WERI-Rb-1 (cell line): Measurements from ENCODE around the gene PTPN13.

Experiments used
- DNase-seq: peaks from one replicate; pipeline ENCODE4 v3.0.0-alpha.2; 2020
- H3K27ac ChIP-seq: fragments of 250-450 bp; sonication (Bioruptor Pico); 2 replicates; pipeline ENCODE4 v1.5.1; 2020; ENCODE audit warnings: mild to moderate bottlenecking, moderate library complexity
- H3K27me3 ChIP-seq: fragments of 250-450 bp; sonication (Bioruptor Pico); 2 replicates; pipeline ENCODE4 v1.5.1; 2021; ENCODE audit warnings: mild to moderate bottlenecking, low read depth, moderate library complexity; ENCODE audit not compliant: insufficient read depth, severe bottlenecking
- H3K36me3 ChIP-seq: fragments of 250-450 bp; sonication (Bioruptor Pico); 2 replicates; pipeline ENCODE4 v1.5.1; 2020; ENCODE audit warnings: mild to moderate bottlenecking, moderate library complexity
- H3K4me3 ChIP-seq: 2 replicates; pipeline ENCODE4 v1.5.1; 2011; ENCODE audit warnings: low read depth, mild to moderate bottlenecking, control low read depth, low read length
- H3K9me3 ChIP-seq: fragments of 250-450 bp; sonication (Bioruptor Pico); 2 replicates; pipeline ENCODE4 v1.5.1; 2021; ENCODE audit warnings: mild to moderate bottlenecking, moderate library complexity; ENCODE audit not compliant: severe bottlenecking
- TF ChIP-seq, protein P1 (sequence below): IDR thresholded peaks from 2 replicates; pipeline ENCODE4 v1.5.1; 2011; ENCODE audit warnings: low read depth, mild to moderate bottlenecking, control low read depth, inconsistent platforms, low read length

The PTPN13 gene

DNA sequence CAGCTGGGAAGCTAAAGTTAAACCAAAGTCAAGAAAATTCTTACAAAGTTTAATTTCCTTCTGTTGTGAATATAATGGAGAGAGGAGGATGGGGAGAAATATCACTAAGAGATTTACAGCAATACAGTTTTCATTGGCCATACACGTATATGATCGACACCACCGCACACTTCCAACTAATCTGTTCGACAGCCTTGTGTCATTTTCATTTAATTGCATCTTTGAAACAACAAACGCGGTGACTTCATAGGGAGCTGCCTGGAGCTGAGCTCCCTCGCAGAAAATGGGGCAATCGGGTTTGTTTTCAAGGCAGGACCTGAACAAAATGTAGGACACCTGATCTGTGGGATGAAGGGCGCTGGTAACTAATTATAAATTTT is 1.3 kb downstream of the PTPN13 start:
- H3K4me3 ChIP-seq: peak overlapping the region; percentile 83
- TF ChIP-seq, protein P1, sequence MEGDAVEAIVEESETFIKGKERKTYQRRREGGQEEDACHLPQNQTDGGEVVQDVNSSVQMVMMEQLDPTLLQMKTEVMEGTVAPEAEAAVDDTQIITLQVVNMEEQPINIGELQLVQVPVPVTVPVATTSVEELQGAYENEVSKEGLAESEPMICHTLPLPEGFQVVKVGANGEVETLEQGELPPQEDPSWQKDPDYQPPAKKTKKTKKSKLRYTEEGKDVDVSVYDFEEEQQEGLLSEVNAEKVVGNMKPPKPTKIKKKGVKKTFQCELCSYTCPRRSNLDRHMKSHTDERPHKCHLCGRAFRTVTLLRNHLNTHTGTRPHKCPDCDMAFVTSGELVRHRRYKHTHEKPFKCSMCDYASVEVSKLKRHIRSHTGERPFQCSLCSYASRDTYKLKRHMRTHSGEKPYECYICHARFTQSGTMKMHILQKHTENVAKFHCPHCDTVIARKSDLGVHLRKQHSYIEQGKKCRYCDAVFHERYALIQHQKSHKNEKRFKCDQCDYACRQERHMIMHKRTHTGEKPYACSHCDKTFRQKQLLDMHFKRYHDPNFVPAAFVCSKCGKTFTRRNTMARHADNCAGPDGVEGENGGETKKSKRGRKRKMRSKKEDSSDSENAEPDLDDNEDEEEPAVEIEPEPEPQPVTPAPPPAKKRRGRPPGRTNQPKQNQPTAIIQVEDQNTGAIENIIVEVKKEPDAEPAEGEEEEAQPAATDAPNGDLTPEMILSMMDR: no peak
- H3K27ac ChIP-seq: peak overlapping the region; percentile 76

GRCh38 chr4:86596807-86597206 is 2.7 kb downstream of the PTPN13 start:
- no peak for DNase-seq
- no peaks in the 10 kb centered on the region for H3K9me3 ChIP-seq
- peak overlapping the region; percentile 83 for H3K4me3 ChIP-seq
- TF ChIP-seq, protein P1: no peak
- H3K36me3 ChIP-seq: no peaks in the 10 kb centered on the region
- no peak overlapping the region; the same call in 1 of the 2 replicates for H3K27ac ChIP-seq
- H3K27me3 ChIP-seq: no peaks in the 10 kb centered on the region

More for the DNA sequence above, 1.3 kb downstream of the PTPN13 start:
- H3K27me3 ChIP-seq: no peaks in the 10 kb centered on the region
- H3K36me3 ChIP-seq: no peaks in the 10 kb centered on the region
- DNase-seq: peak; percentile 26
- H3K9me3 ChIP-seq: no peaks in the 10 kb centered on the region

DNA sequence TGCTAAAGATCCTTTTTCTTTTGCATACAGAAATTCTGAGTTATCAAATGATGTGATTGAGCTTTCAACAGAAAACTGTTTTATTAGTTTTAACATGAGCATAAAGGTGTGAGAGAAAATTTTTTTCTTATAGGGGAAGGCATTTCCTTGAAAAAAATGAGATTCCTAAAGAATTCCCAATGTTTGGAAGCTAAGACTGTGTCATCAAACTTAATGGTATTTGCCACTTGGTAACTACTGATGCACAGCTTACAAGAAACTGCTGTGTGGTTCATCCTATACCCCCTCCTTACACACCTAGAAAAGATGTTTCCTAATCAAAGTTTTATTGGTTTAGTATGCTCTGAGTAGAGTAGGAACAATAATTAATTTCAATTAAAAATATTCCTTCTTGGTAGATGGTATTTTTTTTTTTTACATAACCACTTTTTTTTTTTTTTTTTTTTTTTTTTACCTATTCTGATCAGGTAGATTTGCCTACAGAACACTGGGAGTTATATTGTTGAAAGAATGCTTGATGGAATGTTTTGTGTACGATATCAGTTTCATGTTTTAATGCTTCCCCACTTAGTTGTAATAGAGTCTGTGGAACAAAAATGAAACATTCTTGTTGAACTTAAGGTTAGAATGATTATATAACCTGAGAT is 6.0 kb downstream of the PTPN13 start:
- no peak for DNase-seq
- TF ChIP-seq, protein P1: no peak
- Histone ChIP-seq H3K36me3 (no peaks in the 10 kb centered on the region), H3K9me3 (no peaks in the 10 kb centered on the region), H3K27me3 (no peaks in the 10 kb centered on the region), H3K27ac (no peak overlapping the region), H3K4me3 (no peak overlapping the region)

GRCh38 chr4:86603311-86603885 is 9.3 kb downstream of the PTPN13 start:
- no peak for DNase-seq
- Histone ChIP-seq H3K36me3 (no peaks in the 10 kb centered on the region), H3K27ac (no peak overlapping the region), H3K27me3 (no peaks in the 10 kb centered on the region), H3K9me3 (no peaks in the 10 kb centered on the region), H3K4me3 (no peak overlapping the region)
- TF ChIP-seq, protein P1: no peak

DNA sequence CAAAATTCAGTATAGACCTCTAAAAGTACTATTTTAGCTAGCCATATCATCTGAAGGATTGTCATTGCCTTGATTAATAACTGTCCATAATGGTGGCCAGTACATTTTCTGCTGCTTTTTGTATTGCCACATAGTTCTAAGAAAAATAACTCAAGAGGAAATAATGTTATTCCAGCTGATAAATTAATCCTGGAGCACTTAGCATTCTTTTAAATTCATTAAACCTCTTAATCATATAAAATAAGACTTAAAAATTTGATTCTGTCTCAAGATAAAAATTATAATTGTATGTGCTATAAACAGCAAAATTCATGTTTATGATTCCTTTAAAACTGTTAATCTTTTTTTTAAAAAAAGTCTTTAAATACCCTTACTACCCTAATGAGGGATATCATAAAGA is 12.7 kb downstream of the PTPN13 start:
- no peak overlapping the region for H3K4me3 ChIP-seq
- no peaks in the 10 kb centered on the region for H3K36me3 ChIP-seq
- no peak for DNase-seq
- H3K27me3 ChIP-seq: no peaks in the 10 kb centered on the region
- no peak overlapping the region for H3K27ac ChIP-seq
- H3K9me3 ChIP-seq: no peaks in the 10 kb centered on the region
- TF ChIP-seq, protein P1: no peak
